B cell (primary cell): ENCODE data around the gene THRB. TPM values are rescaled to one million over a fixed set of nuclear protein-coding genes. Genes with fewer than 3 reads are reported as not detected.
A peak's percentile ranks its signal among the peaks of the same experiment; 100 is the strongest.

Experiments used
- ATAC-seq: fragments of 200-7000 bp; cut with Tn5 transposase; one replicate; pipeline ENCODE4 v1.10.0; 2021; ENCODE audit warnings: low read depth, mild to moderate bottlenecking, moderate number of reproducible peaks, moderate library complexity
- CTCF ChIA-PET: fragments of 350-600 bp; sonication (Branson Sonifier 250); formaldehyde crosslinking; loops from one replicate; lab custom pipeline; 2021; ENCODE audit warnings: antibody characterized with exemption, inconsistent platforms; lab: Charles Lee
- POLR2A ChIA-PET: fragments of 350-600 bp; sonication (Branson Sonifier 250); formaldehyde crosslinking; loops from one replicate; lab custom pipeline; 2021; ENCODE audit warnings: antibody characterized with exemption; lab: Charles Lee
- DNase-seq: peaks from one replicate; pipeline ENCODE4 v3.0.0; 2013
- H2AFZ ChIP-seq: 2 replicates; pipeline ENCODE4 v1.6.1; 2012; ENCODE audit warnings: mild to moderate bottlenecking, low read depth, low read length; ENCODE audit not compliant: insufficient read depth, poor library complexity, severe bottlenecking
- H3K27ac ChIP-seq, 2 donors: 1 replicate in 1 of 2; 2 replicates in 1 of 2; pipeline ENCODE4 v1.5.1; 2012 to 2013; ENCODE audit warnings: low read length in 2 of 2, mild to moderate bottlenecking in 2 of 2, moderate library complexity in 1 of 2
- H3K27me3 ChIP-seq, 4 experiments: fragments of 200-600 bp in 1 of 4; sonication (generic) in 1 of 4; replicated peaks in 1 of 4; 1 replicate in 2 of 4; 2 replicates in 2 of 4; pipeline versions ENCODE4 v1.6.1 to v1.7.0; 2013 to 2016; ENCODE audit warnings: low read length in 3 of 4, mild to moderate bottlenecking in 2 of 4, mixed read lengths in 1 of 4, moderate library complexity in 1 of 4; ENCODE audit not compliant: insufficient read depth in 4 of 4, control insufficient read depth in 3 of 4; ENCODE audit errors: control extremely low read depth in 1 of 4
- H3K36me3 ChIP-seq, 2 experiments: replicated peaks in 1 of 2; 1 replicate in 1 of 2; 2 replicates in 1 of 2; pipeline versions ENCODE4 v1.6.1 to v1.7.1; 2013; ENCODE audit warnings: low read length in 1 of 2; ENCODE audit not compliant: insufficient read depth in 2 of 2, control insufficient read depth in 1 of 2; ENCODE audit errors: control extremely low read depth in 1 of 2, extremely low read depth in 1 of 2
- H3K4me1 ChIP-seq, 2 donors: fragments of 200-600 bp in 1 of 2; sonication (generic) in 1 of 2; 1 replicate in 1 of 2; 2 replicates in 1 of 2; pipeline versions ENCODE4 v1.5.1 to v1.6.1; 2013 to 2017; ENCODE audit warnings: low read length in 2 of 2; ENCODE audit not compliant: control insufficient read depth in 2 of 2, insufficient read depth in 2 of 2
- H3K4me2 ChIP-seq: replicated peaks from 2 replicates; pipeline ENCODE3; 2012; ENCODE audit warnings: mild to moderate bottlenecking, low read depth, low read length; ENCODE audit not compliant: poor library complexity, severe bottlenecking
- H3K4me3 ChIP-seq, 5 experiments: fragments of 200-600 bp in 1 of 5; sonication (generic) in 1 of 5; 1 replicate in 3 of 5; 2 replicates in 2 of 5; pipeline versions ENCODE4 v1.5.1 to v1.7.0; 2011 to 2016; ENCODE audit warnings: low read length in 4 of 5, mild to moderate bottlenecking in 4 of 5, low read depth in 2 of 5, control low read depth in 1 of 5, moderate library complexity in 1 of 5; ENCODE audit not compliant: insufficient read depth in 1 of 5; ENCODE audit errors: control extremely low read depth in 1 of 5, extremely low read depth in 1 of 5
- H3K79me2 ChIP-seq: fragments of 200-600 bp; sonication (generic); one replicate; pipeline ENCODE4 v1.6.0; 2016; ENCODE audit warnings: low read length; ENCODE audit not compliant: control insufficient read depth, insufficient read depth
- H3K9ac ChIP-seq: fragments of 200-600 bp; sonication (generic); 2 replicates; pipeline ENCODE4 v1.6.1; 2017; ENCODE audit warnings: mild to moderate bottlenecking, low read length, moderate library complexity
- H3K9me3 ChIP-seq, 3 donors: one replicate each; pipeline versions ENCODE4 v1.6.1 to v1.7.1; 2013; ENCODE audit warnings: low read length in 2 of 3; ENCODE audit not compliant: control insufficient read depth in 2 of 3, insufficient read depth in 1 of 3; ENCODE audit errors: control extremely low read depth in 1 of 3
- H4K20me1 ChIP-seq: 2 replicates; pipeline ENCODE4 v1.6.0; 2012; ENCODE audit warnings: mild to moderate bottlenecking, low read length; ENCODE audit not compliant: insufficient read depth, control insufficient read depth, poor library complexity, severe bottlenecking
- H3K27ac Mint-ChIP-seq: one replicate; pipeline ENCODE4 v1.8.0; 2021; ENCODE audit warnings: mixed read lengths
- H3K27me3 Mint-ChIP-seq: one replicate; pipeline ENCODE4 v1.8.0; 2021; ENCODE audit warnings: mixed read lengths
- H3K4me1 Mint-ChIP-seq: one replicate; pipeline ENCODE4 v1.8.0; 2021; ENCODE audit warnings: mixed read lengths
- H3K4me3 Mint-ChIP-seq: one replicate; pipeline ENCODE4 v1.8.0; 2021; ENCODE audit warnings: mixed read lengths
- H3K9me3 Mint-ChIP-seq: one replicate; pipeline ENCODE4 v1.8.0; 2022; ENCODE audit warnings: mixed read lengths; ENCODE audit not compliant: insufficient read depth
- CTCF ChIP-seq: fragments of 200-600 bp; IDR thresholded peaks from one replicate; pipeline ENCODE4 v1.8.0; 2022; ENCODE audit warnings: antibody characterized with exemption, mild to moderate bottlenecking
- EZH2 ChIP-seq: IDR thresholded peaks from 2 replicates; pipeline ENCODE4 v1.6.1; 2012; ENCODE audit warnings: borderline replicate concordance, low read depth, mild to moderate bottlenecking, moderate library complexity, low read length; ENCODE audit not compliant: insufficient read depth, poor library complexity, severe bottlenecking
- WGBS: methylation state at CpG from one replicate; pipeline ENCODE4 v1.1.5; 2013; ENCODE audit warnings: missing lambda C conversion rate; ENCODE audit not compliant: insufficient coverage; 5-methylcytosine and 5-hydroxymethylcytosine counted together
- intact Hi-C: fragments of 100-400 bp; cut with micrococcal nuclease; formaldehyde crosslinking; loops from one replicate; pipeline ENCODE4 v1.10.0; 2022
- polyA plus RNA-seq: library from polyadenylated mRNA; depleted of rRNA; stranded (reverse); fragments of >200 nt; gene quantifications from 2 replicates; pipeline ENCODE4 v1.2.3, GENCODE V29; 2012
- total RNA-seq, 2 donors: library from RNA; stranded (reverse); fragments of 120-200 nt in 1 of 2; gene quantifications; 1 replicate in 1 of 2; 2 replicates in 1 of 2; pipeline versions ENCODE4 v1.2.3 to v1.2.4, GENCODE V29; 2013 to 2022

THRB gene
- total and polyA plus RNA-seq, 2 donors (not counting 1 experiment from before 2014, with no cell fraction given): 0.86 to 1.8 TPM

- Histone ChIP-seq H3K4me3 (peak overlapping the region in 4 of 5 experiments; percentile 58 to 73 (median 70)), H3K79me2 (no peaks in the 10 kb centered on the region), H3K9ac (peak overlapping the region; percentile 71), H3K27me3 (peaks cover 0 to 28% (median 16%) of the 10 kb centered on the region in 4 experiments), H3K9me3 (no peaks in the 10 kb centered on the region), H3K27ac (peak overlapping the region in 1 of 2 donors; percentile 53), H3K36me3 (no peaks in the 10 kb centered on the region), H4K20me1 (no peaks in the 10 kb centered on the region), H3K4me2 (peak overlapping the region; percentile 85), H2AFZ (peak overlapping the region; percentile 91), H3K4me1 (peaks cover 21 to 28% of the 10 kb centered on the region in 2 donors)
- ATAC-seq: peak; percentile 12
- POLR2A ChIA-PET: no interaction called here
- intact Hi-C loops: loop anchor here (2.0 kb wide), 1 partner anchor 26 kb away; the partner anchor contains the start of gene THRB
- no peak for TF ChIP-seq CTCF
- 2% methylated on average over 6 of the region's 8 CpGs for WGBS
- Mint-ChIP-seq H3K27ac (peak overlapping the region; percentile 39), H3K9me3 (no peaks in the 10 kb centered on the region), H3K4me1 (peaks cover 28% of the 10 kb centered on the region), H3K4me3 (peak overlapping the region; percentile 88), H3K27me3 (peaks cover 23% of the 10 kb centered on the region)
- DNase-seq: no peak
- CTCF ChIA-PET: interaction anchor here (0.6 to 0.7 kb wide), 2 partner anchors 27 to 256 kb away, joined by 3 read pairs; no protein-coding TSS in a partner anchor
These were observed 26.3 kb upstream of the THRB start for GRCh38 chr3:24520976-24521419.

GRCh38 chr3:24520101-24520495 is 25.4 kb upstream of the THRB start:
- H3K27ac ChIP-seq: no peak overlapping the region
- H3K27ac Mint-ChIP-seq: no peak overlapping the region
- ChIA-PET CTCF (no interaction called here), POLR2A (no interaction called here)
- peaks cover 21 to 28% of the 10 kb centered on the region in 2 donors for H3K4me1 ChIP-seq
- ATAC-seq: no peak
- peaks cover 0 to 28% (median 16%) of the 10 kb centered on the region in 4 experiments for H3K27me3 ChIP-seq
- H3K79me2 ChIP-seq: no peaks in the 10 kb centered on the region
- peak overlapping the region; percentile 27 for H3K4me3 Mint-ChIP-seq
- peaks cover 23% of the 10 kb centered on the region for H3K27me3 Mint-ChIP-seq
- no peak for DNase-seq
- H3K9me3 Mint-ChIP-seq: no peaks in the 10 kb centered on the region
- WGBS: 94% methylated on average over 2 of the region's 2 CpGs
- H3K9ac ChIP-seq: no peak overlapping the region
- H3K9me3 ChIP-seq: no peaks in the 10 kb centered on the region
- H4K20me1 ChIP-seq: no peaks in the 10 kb centered on the region
- no peaks in the 10 kb centered on the region for H3K36me3 ChIP-seq
- intact Hi-C loops: loop anchor here (2.0 kb wide), 1 partner anchor 25 kb away; the partner anchor contains the start of gene THRB
- H2AFZ ChIP-seq: no peak overlapping the region
- H3K4me1 Mint-ChIP-seq: peaks cover 28% of the 10 kb centered on the region
- no peak overlapping the region for H3K4me3 ChIP-seq
- TF ChIP-seq CTCF (no peak), EZH2 (no peak)
- no peak overlapping the region for H3K4me2 ChIP-seq
